COR-L47 (cell line): Measurements from ENCODE around the gene CNNM2.

Experiments
- DNase-seq: peaks from one replicate; lab custom pipeline; 2025; lab: John Stamatoyannopoulos, UW

The CNNM2 gene

DNA sequence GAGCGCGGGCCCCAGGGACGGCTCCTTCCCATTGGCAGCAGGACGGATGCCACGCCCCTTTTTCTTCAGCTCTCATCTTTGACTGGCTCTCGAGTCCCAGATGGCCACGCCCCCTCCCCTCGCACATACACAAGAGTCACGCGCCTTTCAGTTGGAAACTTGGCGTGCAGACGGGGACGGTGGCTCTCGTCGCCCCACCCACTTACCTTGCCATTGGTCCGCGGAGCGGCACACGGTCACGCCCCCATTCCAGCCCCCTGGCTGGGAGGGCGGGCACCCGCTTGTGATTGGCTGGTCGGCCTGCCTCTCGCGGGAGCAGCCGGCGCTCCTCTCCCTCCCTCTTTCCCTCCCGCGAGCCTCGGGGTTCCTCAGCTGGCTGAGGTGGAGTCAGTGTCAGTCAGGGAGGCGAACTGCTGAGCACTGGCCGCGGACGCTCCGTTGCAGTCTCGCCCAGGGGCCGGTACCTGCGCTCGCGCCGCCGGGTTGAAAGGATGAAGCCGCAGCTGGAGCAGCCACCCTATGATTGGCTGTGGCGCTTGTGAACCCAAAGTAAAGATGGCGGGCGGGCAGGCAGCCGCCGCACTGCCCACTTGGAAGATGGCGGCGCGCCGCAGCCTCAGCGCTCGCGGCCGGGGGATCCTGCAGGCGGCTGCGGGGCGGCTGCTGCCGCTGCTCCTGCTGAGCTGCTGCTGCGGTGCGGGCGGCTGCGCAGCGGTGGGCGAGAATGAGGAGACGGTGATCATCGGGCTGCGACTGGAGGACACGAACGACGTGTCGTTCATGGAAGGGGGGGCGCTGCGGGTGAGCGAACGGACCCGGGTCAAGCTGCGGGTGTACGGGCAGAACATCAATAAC lies at the start of gene CNNM2:
Gene CNNM2 (plus strand): TSS at position 333 of the 855 bp plus-strand sequence. CDS start 187 bp downstream, at position 520.
- peak; percentile 98 for DNase-seq

DNA sequence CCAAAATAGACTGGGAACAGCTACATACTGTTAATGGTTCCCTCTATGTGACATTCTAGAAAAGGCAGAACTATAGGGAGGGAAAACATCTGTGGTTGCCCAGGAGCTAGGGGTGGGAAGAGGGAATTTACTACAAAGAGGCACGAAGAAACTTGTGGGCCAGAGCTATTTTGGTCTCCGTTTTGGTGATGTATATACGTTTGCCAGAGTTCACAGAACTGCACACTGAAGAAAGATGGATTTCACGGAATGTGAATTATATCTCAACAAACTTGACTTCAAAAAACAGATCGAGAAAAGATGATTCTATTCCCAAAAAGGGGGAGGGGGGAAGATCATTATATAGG lies 49.2 kb upstream of the CNNM2 start:
- DNase-seq = no peak

DNA sequence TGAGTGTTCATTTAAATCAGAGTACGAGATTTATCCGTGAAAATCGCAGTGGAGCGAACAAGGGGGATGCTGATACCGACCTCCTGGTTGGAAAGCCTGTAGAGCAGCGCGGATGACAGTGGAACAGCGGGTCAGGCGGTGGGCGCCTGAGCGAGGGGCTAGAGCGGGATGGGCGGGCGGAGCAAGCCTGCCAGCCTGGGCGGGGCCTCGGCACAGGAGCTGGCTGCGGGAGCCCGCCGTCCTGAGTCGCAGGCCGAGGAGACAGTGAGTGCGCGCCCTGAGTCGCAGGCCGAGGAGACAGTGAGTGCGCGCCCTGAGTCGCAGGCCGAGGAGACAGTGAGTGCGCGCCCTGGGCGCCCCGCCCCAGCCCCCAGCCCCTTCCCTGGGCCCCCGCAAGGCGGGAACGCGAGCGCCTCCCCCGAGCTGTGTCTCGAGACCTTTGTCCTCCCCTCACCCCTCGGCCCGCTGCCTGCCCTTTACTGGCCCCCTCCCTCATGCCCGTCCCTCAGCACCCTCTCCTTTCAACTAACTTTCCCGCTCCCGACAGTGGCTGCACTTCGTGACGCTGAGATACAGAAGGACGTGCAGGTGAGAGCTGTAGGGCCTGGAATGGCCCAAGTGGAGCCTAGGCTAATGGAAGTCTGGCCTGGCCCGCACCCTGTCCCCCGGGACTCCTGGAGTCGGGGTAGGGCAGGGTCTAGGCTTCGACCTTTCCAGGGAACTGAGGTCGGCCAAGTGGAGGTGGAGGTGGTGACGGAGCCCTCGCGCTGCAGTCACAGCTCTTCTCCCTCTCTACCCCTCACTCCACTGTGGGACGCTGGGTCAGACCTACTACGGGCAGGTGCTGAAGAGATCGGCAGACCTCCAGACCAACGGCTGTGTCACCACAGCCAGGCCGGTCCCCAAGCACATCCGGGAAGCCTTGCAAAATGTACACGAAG lies 48.6 kb upstream of the CNNM2 start, which contains the start of gene AS3MT:
Gene AS3MT (plus strand): TSS at position 213 of the 941 bp plus-strand sequence. CDS start 123 bp downstream, at position 336.
- DNase-seq = peak; percentile 7

DNA sequence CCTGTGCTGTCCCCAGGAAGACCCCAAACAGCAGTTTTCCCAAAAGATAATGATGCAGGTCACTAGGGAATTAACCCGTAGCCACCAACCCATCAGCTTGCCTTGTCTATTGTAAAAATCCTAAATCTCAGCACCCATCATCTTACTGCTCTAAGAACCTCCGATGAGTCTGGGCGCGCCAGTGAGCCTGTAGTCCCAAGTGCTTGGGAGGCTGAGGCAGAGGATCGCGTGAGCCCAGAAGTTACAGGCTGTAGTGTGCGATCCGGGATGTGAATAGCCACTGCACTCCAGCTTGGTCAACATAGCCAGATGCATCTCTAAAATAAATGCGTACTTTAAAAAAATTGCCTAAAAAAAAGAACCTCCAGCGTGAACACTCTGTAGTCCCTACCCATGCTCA lies 47.9 kb upstream of the CNNM2 start:
- DNase-seq = no peak

DNA sequence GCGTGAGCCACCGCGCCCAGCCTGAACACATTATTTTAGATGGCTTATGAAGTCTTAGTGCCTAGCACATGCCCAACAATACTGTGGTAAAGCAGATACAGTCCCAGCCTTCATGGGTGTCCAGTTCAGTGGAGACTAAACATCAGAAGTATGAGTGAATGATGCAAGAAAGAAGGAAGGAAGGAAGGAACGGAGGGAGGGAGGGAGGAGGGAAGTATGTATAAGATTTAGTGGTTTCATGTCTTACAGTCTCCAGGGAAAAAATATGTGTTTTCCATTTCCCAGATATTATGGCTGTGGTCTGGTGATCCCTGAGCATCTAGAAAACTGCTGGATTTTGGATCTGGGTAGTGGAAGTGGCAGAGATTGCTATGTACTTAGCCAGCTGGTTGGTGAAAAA lies 45.9 kb upstream of the CNNM2 start:
- DNase-seq = no peak

DNA sequence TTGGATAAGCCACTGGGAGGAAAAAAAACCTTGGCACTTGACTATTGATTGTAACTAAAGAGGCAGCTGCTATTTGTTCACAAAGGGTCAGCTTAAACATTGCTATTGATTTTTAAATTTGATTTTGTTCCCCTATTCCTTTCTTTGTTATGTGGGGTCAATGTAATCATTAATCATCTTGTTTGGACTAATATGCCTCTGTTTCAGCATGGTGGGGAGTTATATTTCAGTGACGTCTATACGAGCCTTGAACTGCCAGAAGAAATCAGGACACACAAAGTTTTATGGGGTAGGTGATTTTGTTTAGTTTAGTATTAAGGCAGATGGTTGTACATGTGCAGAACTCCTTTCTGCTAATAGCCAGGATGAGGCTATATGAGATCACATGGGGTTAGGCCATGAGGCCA lies 41.3 kb upstream of the CNNM2 start:
- DNase-seq = no peak

DNA sequence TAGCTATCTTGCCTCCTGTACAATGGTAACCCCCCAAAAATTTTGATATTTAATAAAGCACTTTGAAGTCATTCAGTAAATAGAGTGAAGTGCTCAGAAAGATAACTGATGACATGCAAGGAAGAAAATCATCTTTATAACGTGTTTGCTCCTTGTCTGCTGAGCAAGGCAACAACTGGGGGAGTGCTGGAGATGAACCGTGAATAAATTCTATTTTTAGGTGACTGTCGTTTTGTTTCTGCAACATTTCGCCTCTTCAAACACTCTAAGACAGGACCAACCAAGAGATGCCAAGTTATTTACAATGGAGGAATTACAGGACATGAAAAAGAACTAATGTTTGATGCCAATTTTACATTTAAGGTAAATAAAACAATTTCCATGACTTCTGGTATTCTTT lies 39.5 kb upstream of the CNNM2 start:
- DNase-seq = no peak

DNA sequence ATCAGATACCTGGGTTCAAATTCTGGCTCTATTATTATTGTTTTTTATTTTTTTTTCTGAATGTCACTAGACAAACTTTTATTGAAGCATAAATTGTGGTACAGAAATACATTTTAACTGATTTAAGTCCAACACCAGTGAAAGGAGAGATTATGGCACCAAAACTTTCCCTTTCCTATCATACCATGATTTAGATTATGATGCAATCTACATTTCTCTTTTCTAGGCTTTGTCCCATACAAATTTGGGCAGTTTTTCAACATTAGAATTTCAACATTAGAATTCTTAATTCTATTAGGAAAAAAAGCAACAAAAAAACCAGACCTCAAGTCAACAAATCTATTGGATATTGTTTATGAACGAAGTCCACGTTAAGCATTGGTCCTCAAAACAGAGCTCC lies 37.8 kb upstream of the CNNM2 start:
- no peak for DNase-seq

DNA sequence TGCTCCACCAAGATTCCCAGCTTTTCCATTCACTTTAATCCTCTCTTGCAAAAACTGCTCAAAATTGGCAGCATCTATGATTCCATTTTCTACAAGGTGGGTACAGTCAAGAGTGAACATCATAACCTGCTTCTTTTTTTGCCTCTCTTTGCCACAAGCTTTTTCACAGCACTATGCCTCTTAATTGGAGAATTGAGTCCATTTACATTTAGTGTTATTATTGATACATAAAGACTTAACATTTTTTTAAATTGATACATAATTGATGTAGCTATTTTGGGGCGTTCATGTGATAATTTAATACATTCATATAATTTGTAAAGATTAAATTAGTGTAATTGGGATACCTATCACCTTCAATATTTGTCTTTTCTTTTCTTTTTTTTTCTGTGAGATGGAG lies 30.0 kb upstream of the CNNM2 start:
- no peak for DNase-seq

DNA sequence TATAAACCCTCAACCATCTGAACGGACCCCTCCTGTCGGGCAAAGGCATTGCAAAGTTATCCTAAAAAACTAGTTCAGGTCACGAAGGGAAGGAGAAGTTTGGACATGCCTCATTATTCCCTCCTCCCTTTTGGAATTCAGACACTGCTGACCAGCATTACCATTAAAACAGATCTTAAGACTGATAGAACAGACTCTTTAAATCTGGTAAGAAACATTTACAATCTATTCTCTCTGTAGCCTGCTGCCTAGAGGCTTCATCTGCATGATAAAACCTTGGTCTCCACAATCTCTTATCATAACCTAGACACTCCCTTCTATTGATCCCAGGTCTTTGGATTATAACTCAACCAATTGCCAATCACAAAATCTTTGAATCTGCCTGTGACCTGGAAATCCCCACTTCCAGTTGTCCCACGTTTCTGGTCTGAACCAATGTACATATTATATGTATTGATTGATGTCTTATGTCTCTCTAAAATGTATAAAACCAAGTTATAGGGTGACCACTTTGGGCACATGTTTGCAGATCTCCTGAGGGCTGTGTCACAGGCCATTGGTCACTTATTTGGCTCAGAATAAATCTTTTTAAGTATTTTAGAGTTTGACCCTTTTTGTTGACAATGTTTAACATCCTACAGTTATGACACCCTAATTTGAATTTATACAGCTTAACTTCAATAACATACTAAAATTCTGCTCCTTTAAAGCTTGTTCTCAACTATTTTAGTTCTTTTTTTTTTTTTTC lies 23.5 kb upstream of the CNNM2 start:
- DNase-seq = no peak

DNA sequence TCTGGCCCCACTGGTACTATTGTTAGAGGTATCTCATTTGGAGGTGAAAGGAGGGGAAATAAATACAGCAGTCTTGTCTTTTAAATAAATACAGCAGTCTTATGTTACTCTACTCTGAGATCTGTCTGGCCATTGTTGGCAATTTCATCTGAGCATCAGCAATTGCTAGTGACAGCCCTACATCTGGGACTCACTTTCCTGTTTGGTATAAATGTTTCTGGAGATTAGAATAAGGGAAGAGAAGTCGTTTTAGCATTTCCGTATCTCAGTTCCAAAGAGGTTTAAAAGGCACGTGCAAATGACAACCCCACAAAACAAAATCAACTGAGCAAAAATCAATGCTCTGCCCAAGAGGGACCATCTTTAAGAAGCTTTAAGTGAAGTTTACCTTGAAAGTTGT lies 18.1 kb upstream of the CNNM2 start:
- DNase-seq = no peak

DNA sequence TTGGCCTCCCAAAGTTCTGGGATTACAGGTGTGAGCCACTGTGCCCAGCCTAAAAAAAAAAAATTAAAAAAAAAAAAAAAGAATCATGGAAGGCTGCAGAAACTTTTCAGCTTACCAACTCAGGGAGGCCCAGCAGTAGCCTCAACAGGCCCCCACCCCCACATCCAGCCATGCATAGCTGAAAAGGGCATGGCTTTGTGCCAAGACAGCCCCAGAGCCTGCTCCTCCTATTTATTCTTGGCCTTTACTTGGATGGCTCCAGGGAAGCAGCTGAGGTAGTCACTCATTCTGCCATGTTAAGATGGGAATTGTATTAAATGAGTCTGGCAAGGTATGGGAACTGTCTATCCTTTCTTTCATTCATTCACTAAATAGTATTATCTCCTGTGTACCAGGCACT lies 13.7 kb upstream of the CNNM2 start:
- no peak for DNase-seq

DNA sequence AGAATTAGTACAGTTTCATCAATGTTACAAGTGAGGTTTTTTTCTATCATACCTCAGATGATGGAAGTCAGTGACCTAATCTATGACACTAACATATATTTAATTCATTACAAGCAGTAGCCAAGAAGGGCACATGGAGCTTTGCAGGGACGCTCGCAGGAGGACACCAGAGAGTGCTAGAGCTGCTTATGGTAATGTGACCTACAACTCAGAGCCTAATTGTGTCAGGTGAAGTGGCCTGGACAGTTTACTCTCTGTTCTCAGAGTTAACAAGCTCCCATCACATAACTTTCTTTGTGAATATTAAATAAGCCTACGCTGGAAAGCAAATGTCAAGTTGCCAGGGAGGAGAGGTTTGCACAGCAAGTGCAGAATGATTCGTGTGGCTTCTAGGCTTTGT lies 11.6 kb upstream of the CNNM2 start:
- DNase-seq = no peak

DNA sequence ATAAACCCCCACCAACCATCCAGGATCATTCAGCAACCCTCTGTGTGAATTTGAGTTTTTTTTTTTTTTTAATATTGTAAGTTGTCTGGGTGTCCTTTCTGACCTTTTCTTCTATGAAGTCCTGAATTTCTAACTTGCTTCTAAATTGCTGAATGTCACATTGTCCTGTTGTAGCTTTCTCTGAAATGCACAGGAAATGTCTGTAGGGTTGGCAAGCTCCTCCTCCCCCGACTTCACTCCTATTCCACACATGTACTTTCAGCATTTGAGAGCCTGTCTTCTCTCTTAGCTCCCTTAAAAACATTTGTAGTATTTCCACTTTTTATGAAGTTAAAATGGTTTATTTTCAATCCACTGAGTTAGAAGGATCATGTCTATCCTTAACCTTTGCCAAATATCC lies 3.3 kb upstream of the CNNM2 start:
- no peak for DNase-seq

DNA sequence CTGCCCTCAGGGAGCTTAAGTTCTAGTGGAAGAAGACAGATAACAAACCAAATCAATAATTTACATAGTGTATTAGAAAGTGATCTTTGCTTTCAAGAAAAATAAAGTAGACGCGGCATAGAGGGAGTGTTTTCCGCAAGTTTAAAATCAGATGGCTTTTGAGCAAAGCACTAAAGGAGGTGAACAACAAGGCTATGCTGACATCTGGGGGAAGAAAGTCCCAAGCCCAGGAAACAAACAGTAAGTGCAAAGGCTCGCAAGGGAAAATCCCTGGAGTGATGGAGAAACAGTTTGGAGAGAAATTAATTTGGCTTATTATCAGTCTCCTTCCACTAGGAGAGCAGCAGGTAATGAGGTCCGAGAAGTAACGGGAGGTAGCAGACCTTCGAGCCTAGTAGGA lies 1.9 kb upstream of the CNNM2 start:
- no peak for DNase-seq

DNA sequence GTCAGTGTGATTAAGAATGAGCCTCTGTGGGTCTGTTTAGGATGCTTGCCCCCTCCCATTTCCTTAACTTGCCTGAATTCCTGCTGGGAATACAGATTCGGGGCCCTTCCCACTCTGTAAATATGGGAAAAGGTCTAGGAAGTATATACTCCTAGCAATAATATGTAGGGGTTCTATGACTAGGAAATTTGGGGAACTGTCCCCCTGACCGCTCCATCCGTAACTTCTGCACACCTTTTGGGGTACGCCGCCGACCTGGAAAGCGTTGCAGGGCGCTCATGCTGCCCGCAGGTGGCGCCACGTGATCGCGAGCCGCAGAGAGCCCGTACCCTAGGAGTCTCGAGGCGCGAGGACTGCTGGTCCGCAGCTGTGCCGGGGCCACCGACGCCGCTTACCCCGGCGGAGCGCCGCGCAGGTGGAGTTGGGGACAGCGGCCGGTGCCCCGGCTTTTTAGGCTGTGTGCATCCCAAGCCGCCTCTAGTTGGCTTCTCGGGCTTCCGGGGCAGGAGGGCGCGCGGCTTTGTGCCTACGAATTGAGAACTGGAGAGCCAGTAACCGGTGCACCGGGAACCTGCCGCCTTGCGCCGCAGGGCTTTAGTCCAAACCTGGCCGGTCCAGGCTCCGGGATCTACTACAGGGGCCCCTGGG lies 656 bp upstream of the CNNM2 start:
- DNase-seq = peak; percentile 61

DNA sequence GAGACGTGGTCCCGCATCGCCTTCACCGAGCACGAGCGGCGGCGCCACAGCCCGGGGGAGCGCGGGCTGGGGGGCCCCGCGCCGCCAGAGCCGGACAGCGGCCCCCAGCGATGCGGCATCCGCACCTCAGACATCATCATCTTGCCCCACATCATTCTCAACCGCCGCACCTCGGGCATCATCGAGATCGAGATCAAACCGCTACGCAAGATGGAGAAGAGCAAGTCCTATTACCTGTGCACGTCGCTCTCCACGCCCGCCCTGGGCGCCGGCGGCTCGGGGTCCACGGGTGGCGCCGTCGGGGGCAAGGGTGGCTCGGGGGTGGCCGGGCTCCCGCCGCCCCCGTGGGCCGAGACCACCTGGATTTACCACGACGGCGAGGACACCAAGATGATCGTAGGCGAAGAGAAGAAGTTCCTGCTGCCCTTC lies 737 bp downstream of the CNNM2 start:
- DNase-seq = no peak

DNA sequence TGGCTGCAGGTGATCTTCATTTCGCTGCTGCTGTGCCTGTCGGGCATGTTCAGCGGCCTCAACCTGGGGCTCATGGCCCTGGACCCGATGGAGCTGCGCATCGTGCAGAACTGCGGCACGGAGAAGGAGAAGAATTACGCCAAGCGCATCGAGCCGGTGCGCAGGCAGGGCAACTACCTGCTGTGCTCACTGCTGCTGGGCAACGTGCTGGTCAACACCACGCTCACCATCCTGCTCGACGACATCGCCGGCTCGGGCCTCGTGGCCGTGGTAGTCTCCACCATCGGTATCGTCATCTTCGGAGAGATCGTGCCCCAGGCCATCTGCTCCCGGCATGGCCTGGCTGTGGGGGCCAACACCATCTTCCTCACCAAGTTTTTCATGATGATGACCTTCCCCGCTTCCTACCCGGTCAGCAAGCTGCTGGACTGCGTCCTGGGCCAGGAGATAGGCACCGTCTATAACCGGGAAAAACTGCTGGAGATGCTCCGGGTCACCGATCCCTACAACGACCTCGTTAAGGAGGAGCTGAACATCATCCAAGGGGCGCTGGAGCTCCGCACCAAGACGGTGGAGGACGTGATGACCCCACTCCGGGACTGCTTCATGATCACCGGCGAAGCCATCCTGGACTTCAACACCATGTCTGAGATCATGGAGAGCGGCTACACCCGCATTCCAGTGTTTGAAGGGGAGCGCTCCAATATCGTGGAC lies 1.3 kb downstream of the CNNM2 start:
- DNase-seq = no peak

DNA sequence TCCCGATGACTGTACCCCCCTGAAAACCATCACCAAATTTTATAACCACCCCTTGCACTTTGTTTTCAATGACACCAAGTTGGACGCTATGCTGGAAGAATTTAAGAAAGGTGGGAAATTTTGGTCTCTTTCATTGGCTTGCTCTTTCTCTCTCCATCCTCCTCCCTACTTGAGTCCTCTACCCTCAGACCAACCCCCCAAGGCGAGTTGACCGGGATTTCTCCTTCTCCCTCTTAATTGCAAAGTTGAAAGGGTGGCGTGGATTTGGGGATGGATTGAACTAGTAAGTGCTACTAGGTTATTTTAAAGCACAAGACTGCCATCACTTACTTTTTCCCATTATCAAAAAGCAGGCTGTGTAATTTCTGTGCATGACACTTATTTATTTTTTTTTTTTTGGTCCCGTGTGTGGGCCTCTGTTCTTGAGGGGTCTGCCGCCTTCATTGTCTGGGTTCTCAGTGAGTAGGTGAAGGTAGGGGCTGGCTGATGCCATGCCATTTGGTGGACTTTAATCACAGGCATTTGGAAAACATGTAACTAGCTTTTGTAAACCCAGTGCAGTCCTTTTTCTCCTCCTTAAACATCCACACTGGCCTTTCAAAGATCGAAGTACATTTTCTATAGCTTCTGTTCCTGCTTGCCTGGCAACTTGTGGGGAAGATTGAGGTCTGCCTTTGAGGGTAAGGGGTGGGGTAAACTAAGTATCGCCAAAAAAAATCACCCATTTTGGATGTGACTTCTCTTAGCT lies 2.1 kb downstream of the CNNM2 start:
- DNase-seq = no peak

DNA sequence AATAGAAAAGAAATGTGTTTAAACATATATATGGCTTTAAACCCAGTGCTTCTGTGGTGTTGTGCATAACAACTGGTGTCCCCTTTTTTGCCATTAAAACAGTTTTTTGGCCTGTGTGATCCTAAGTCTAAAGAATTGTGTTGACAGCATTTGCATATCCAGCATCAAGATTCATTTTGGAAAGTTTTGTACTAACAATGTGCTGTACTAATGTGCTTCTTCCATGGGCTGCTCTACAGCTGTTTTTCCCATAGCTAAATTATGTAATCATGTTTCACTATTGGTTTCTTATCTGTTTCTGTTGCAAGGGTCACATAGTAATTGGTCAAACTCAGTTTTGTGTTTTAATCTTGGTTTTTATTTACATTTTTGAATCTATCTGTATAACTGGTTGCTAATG lies 5.5 kb downstream of the CNNM2 start:
- DNase-seq = no peak
